ENCODE data around the gene TTR. TPM values are rescaled to one million over a fixed set of nuclear protein-coding genes. Genes with fewer than 3 reads are reported as not detected.

Gene TTR
- total and polyA plus RNA-seq, 9 of the 15 experiments (the other 6 are each of a cell fraction or from before 2014, with no cell fraction given) = 0.17 to 0.53 TPM; not detected in 7

GRCh38 chr18:31555971-31556747 is 35.5 kb upstream of the TTR start (continued):
- no peak for TF ChIP-seq RNF219 (CRISPR knock-in tag; IDR thresholded peaks at IDR 0.05)
- no peak for TF ChIP-seq SRF (CRISPR knock-in tag; IDR thresholded peaks at IDR 0.05)
- TF ChIP-seq RFX1 (IDR thresholded peaks at IDR 0.05) = no peak
- TF ChIP-seq GTF2A2 (tag; IDR thresholded peaks at IDR 0.05) = no peak
- TF ChIP-seq SMC3 (conservative IDR thresholded peaks at IDR 0.05; ENCODE audit: insufficient read depth, low read depth, low read length) = peak; percentile 78
- no peak for TF ChIP-seq ZNF79 (CRISPR knock-in tag; IDR thresholded peaks at IDR 0.05; ENCODE audit: low read depth)
- TF ChIP-seq CXXC5 (CRISPR knock-in tag; IDR thresholded peaks at IDR 0.05) = no peak
- no peak for TF ChIP-seq SMARCA4 (IDR thresholded peaks at IDR 0.05)
- no peak for TF ChIP-seq MYNN (IDR thresholded peaks at IDR 0.05)
- no peak for TF ChIP-seq MYNN (CRISPR knock-in tag; IDR thresholded peaks at IDR 0.05)
- no peak for TF ChIP-seq ZNF175 (CRISPR knock-in tag; IDR thresholded peaks at IDR 0.05; ENCODE audit: low read depth)
- TF ChIP-seq MEIS2 (IDR thresholded peaks at IDR 0.05; ENCODE audit: partially characterized antibody) = peak; percentile 37
- TF ChIP-seq NR2C2 (CRISPR knock-in tag; IDR thresholded peaks at IDR 0.05) = no peak
- no peak for TF ChIP-seq NR2C2 (tag; IDR thresholded peaks at IDR 0.05)
- TF ChIP-seq SOX6 (IDR thresholded peaks at IDR 0.05) = no peak
- TF ChIP-seq HNRNPL (IDR thresholded peaks at IDR 0.05; ENCODE audit: low read depth, low read length) = no peak
- TF ChIP-seq ATF6 (CRISPR knock-in tag; IDR thresholded peaks at IDR 0.05) = no peak
- TF ChIP-seq RFX5 (IDR thresholded peaks at IDR 0.05; ENCODE audit: low read depth, low read length) = no peak
- no peak for TF ChIP-seq KLF10 (CRISPR knock-in tag; IDR thresholded peaks at IDR 0.05)
- no peak for TF ChIP-seq ZFX (CRISPR knock-in tag; IDR thresholded peaks at IDR 0.05)
- no peak for TF ChIP-seq ATF1 (CRISPR knock-in tag; IDR thresholded peaks at IDR 0.05)
- no peak for TF ChIP-seq ATF1 (tag; IDR thresholded peaks at IDR 0.05)
- TF ChIP-seq HMG20A (CRISPR knock-in tag; conservative IDR thresholded peaks at IDR 0.05) = no peak
- no peak for TF ChIP-seq TCF7 (IDR thresholded peaks at IDR 0.05; ENCODE audit: borderline replicate concordance)
